ENCODE measurements around the gene BRSK2.
A peak's percentile ranks its signal among the peaks of the same experiment; 100 is the strongest.
"Not testable (repeated sequence)": the region's sequence is repeated elsewhere in the genome, so short reads cannot be mapped to it uniquely, and the experiment has no call there.

The BRSK2 gene

DNA sequence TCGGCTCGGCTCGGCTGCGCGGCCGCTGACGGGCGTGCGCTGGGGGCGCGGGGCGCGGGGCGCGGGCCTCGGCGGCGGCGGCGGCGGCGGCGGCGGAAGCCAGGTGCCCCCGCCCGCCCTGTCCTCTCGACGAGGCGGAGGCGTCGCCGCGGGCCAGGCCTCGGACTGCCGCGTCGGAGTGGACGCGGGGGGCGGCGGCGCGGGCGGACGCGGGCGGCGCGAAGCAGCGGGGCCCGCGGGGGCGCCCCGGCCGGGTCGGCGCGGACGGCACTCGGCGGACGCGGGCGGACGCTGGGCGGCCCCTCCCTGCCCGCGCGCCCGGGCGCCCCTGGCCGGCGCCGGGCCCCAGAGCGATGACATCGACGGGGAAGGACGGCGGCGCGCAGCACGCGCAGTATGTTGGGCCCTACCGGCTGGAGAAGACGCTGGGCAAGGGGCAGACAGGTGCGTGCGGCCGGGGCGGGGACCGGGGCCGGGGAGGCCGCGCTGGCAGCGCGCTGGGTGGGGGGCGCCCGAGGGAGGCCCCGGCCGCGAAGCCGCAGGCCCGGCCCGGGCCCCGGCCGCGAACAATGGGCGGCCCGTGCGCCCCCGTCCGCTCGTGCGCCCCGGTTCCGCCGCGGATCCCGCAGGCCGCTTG, at the start of gene BRSK2:
TSS of gene BRSK2 (plus strand) at position 3 of the 637 bp plus-strand sequence. CDS start at position 354, 351 bp downstream.
- H3K4me3 ChIP-seq (ENCODE audit: control insufficient read depth, low read depth, low read length): peak within 1 kb of the TSS; percentile 67
- TF ChIP-seq, protein P1, sequence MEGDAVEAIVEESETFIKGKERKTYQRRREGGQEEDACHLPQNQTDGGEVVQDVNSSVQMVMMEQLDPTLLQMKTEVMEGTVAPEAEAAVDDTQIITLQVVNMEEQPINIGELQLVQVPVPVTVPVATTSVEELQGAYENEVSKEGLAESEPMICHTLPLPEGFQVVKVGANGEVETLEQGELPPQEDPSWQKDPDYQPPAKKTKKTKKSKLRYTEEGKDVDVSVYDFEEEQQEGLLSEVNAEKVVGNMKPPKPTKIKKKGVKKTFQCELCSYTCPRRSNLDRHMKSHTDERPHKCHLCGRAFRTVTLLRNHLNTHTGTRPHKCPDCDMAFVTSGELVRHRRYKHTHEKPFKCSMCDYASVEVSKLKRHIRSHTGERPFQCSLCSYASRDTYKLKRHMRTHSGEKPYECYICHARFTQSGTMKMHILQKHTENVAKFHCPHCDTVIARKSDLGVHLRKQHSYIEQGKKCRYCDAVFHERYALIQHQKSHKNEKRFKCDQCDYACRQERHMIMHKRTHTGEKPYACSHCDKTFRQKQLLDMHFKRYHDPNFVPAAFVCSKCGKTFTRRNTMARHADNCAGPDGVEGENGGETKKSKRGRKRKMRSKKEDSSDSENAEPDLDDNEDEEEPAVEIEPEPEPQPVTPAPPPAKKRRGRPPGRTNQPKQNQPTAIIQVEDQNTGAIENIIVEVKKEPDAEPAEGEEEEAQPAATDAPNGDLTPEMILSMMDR (IDR thresholded peaks at IDR 0.05; ENCODE audit: control insufficient read depth, insufficient read depth, low read depth, low read length, missing control alignments): no peak
- no peak for DNase-seq (ENCODE audit: low read depth)

DNA sequence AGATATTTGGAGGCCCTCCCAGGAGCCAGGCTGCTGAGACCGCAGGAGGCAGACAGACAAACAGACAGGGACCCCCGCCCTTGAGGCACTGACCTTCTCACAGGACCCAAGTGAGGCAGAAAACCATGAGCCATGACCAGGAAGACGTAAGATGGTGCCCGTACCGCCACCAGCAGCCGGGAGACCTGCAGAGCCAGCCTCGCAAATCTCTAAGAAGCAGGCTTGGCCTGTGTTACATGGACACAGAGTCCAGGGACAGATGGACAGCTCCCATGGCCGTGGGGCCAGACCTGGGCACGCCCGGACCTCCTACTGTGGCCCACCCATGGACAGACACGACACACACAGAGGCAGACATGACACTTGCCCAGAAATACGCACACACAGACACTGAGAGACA, 49.6 kb upstream of the BRSK2 start:
- TF ChIP-seq, protein P1 (IDR thresholded peaks at IDR 0.05; ENCODE audit: control insufficient read depth, insufficient read depth, low read depth, low read length, missing control alignments): no peak
- no peak overlapping the region for H3K4me3 ChIP-seq (ENCODE audit: control insufficient read depth, low read depth, low read length)
- DNase-seq (ENCODE audit: low read depth): no peak

DNA sequence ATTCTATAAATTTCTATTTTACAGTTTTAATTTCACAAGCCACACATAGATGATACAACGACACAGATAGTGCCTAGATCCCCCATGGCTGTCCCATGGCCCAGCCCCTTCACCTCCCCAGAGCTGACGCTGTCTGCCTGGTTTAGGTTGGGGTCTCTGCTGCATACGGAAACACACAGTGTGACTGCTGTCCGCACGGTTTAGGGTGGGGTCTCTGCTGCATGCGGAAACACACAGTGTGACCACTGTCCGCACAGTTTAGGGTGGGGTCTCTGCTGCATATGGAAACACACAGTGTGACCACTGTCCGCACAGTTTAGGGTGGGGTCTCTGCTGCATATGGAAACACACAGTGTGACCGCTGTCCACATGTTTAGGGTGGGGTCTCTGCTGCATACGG, 48.5 kb upstream of the BRSK2 start:
- H3K4me3 ChIP-seq (ENCODE audit: control insufficient read depth, low read depth, low read length); DNase-seq (ENCODE audit: low read depth): not testable (repeated sequence)

DNA sequence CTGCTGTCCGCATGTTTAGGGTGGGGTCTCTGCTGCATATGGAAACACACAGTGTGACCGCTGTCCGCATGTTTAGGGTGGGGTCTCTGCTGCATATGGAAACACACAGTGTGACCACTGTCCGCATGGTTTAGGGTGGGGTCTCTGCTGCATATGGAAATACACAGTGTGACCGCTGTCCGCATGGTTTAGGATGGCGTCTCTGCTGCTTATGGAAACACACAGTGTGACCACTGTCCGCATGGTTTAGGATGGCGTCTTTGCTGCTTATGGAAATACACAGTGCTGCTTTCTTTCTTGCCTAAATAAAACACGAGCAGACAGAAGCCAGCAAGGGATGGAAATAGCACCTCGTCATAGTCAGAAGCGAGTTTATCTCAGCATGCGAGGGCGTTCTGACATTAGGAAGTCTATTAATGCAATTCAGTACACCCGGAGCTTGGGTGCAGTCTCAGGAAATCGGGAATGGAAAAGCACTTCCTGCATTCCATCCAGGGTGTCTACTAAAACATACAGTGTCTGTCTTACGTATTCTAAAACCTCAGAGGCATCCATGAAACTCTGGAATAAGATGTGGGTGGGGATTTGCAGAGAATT, 47.7 kb upstream of the BRSK2 start:
- DNase-seq (ENCODE audit: low read depth): peak; percentile 8
- TF ChIP-seq, protein P1 (IDR thresholded peaks at IDR 0.05; ENCODE audit: control insufficient read depth, insufficient read depth, low read depth, low read length, missing control alignments): no peak
- no peak overlapping the region for H3K4me3 ChIP-seq (ENCODE audit: control insufficient read depth, low read depth, low read length)

DNA sequence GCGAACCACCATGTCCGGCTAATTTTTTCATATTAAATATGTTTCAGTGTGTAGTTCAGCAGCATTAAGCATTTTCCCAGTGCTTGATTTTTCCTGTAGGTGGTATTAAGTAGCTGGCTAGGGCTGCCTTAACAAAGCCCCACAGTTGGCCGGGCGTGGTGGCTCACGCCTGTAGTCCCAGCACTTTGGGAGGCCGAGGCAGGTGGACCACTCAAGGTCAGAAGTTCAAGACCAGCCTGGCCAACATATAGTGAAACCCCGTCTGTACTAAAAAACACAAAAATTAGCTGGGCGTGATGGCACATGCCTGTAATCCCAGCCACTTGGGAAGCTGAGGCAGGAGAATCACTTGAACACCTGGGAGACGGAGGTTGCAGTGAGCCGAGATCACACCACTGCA, 46.8 kb upstream of the BRSK2 start:
- no peak for DNase-seq (ENCODE audit: low read depth)
- no peak overlapping the region for H3K4me3 ChIP-seq (ENCODE audit: control insufficient read depth, low read depth, low read length)
- TF ChIP-seq, protein P1 (IDR thresholded peaks at IDR 0.05; ENCODE audit: control insufficient read depth, insufficient read depth, low read depth, low read length, missing control alignments): no peak

DNA sequence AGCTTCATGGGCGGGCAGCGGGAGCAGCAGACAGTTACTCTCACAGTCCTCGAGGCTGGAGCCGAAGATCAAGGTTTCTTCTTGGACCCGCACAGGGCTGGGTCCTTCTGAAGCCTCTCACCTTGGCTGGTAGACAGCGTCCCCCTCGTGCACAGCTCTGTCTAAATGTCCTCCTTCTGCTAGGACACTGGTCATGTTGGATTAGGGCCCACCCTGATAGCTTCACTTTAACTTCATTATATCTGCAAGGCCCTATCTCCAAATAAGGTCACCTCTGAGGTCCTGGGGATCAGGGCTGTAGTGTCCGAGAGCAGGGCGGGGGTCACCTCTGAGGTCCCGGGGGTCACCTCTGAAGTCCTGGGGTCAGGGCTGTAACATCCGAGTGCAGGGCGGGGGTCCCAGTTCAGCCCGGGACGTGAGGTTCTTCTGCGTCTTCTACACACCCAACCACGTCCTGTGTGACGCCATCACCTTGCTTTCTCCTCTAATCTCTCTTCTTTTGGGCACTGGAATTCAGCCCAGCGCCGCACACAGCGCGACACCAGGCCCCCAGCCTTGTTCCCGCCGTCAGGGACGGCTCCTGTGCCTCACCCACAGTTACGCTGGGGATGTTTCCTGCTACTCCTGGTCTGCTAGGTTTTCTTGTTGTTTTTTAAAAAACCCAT, 46.2 kb upstream of the BRSK2 start:
- TF ChIP-seq, protein P1 (IDR thresholded peaks at IDR 0.05; ENCODE audit: control insufficient read depth, insufficient read depth, low read depth, low read length, missing control alignments): no peak
- DNase-seq (ENCODE audit: low read depth): no peak
- H3K4me3 ChIP-seq (ENCODE audit: control insufficient read depth, low read depth, low read length): no peak overlapping the region

DNA sequence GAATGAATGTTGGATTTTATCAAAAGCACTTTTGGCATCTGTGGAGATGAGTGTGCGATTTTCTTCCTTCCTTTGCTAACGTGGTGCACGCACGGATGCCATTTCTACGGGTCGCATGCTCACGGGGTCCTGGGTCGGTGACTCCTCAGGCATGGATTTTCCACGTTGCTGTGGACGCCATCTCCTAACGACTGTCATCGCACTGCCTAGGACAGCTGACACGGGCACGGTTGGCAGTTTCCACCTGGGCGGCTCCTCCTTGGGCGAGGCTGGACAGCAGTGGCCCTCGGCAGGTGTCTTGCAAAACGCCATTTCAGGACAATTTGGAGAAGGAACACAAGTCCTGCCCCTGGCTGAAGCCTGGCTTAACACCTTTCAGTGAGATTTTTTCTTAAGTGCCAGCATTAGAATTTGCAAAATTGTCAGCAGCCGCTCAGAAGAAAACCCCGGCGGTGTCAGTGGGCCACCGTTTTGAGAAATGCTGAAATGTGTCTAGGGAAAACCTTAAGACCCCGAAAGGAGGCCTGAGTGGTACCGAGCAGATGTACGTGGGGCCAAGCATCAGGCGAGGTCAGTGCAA, 45.6 kb upstream of the BRSK2 start:
- DNase-seq (ENCODE audit: low read depth): no peak
- H3K4me3 ChIP-seq (ENCODE audit: control insufficient read depth, low read depth, low read length): no peak overlapping the region
- TF ChIP-seq, protein P1 (IDR thresholded peaks at IDR 0.05; ENCODE audit: control insufficient read depth, insufficient read depth, low read depth, low read length, missing control alignments): no peak
